Cardiac muscle cell (in vitro differentiated cells and primary cell): ENCODE data around the gene DNAH8. TPM values are rescaled to one million over a fixed set of nuclear protein-coding genes. Genes with fewer than 3 reads are reported as not detected.
A peak's percentile ranks its signal among the peaks of the same experiment; 100 is the strongest.

Source experiments
- DNase-seq, 2 donors: peaks; one replicate each; pipeline versions ENCODE4 v3.0.0 to v3.0.0-alpha.2; 2010 to 2017; ENCODE audit warnings: low read depth in 1 of 2, low spot score in 1 of 2
- H3K27ac ChIP-seq: fragments of 200-600 bp; sonication (generic); 2 replicates; pipeline ENCODE4 v1.5.1; 2016
- H3K27me3 ChIP-seq: fragments of 200-600 bp; sonication (generic); 2 replicates; pipeline ENCODE4 v1.6.0; 2016; ENCODE audit warnings: control low read depth
- H3K36me3 ChIP-seq: fragments of 200-600 bp; sonication (generic); 2 replicates; pipeline ENCODE4 v1.5.1; 2016; ENCODE audit warnings: control low read depth
- H3K4me1 ChIP-seq: fragments of 200-600 bp; sonication (generic); 2 replicates; pipeline ENCODE4 v1.8.1; 2017; ENCODE audit warnings: low read depth, mild to moderate bottlenecking, mixed run types
- H3K4me3 ChIP-seq: fragments of 200-600 bp; sonication (generic); 2 replicates; pipeline ENCODE4 v1.5.1; 2016; ENCODE audit warnings: mild to moderate bottlenecking
- H3K9me3 ChIP-seq: fragments of 200-600 bp; sonication (generic); 2 replicates; pipeline ENCODE4 v1.5.1; 2017; ENCODE audit warnings: low read depth, mild to moderate bottlenecking, control low read depth
- CTCF ChIP-seq: IDR thresholded peaks from 2 replicates; pipeline ENCODE4 v1.5.1; 2012; ENCODE audit warnings: low read depth, mild to moderate bottlenecking, low read length
- polyA plus RNA-seq: library from polyadenylated mRNA; unstranded; fragments of >200 nt; fragmentation: Nextera tagmentation; extraction: Ambion mirVana; gene quantifications from 2 replicates; pipeline ENCODE4 v1.2.1, GENCODE V29; 2016
- total RNA-seq: library from RNA; depleted of rRNA; stranded (reverse); fragments of >200 nt; gene quantifications from 2 replicates; pipeline ENCODE4 v1.2.3, GENCODE V29; 2016

DNAH8 gene, protein sequence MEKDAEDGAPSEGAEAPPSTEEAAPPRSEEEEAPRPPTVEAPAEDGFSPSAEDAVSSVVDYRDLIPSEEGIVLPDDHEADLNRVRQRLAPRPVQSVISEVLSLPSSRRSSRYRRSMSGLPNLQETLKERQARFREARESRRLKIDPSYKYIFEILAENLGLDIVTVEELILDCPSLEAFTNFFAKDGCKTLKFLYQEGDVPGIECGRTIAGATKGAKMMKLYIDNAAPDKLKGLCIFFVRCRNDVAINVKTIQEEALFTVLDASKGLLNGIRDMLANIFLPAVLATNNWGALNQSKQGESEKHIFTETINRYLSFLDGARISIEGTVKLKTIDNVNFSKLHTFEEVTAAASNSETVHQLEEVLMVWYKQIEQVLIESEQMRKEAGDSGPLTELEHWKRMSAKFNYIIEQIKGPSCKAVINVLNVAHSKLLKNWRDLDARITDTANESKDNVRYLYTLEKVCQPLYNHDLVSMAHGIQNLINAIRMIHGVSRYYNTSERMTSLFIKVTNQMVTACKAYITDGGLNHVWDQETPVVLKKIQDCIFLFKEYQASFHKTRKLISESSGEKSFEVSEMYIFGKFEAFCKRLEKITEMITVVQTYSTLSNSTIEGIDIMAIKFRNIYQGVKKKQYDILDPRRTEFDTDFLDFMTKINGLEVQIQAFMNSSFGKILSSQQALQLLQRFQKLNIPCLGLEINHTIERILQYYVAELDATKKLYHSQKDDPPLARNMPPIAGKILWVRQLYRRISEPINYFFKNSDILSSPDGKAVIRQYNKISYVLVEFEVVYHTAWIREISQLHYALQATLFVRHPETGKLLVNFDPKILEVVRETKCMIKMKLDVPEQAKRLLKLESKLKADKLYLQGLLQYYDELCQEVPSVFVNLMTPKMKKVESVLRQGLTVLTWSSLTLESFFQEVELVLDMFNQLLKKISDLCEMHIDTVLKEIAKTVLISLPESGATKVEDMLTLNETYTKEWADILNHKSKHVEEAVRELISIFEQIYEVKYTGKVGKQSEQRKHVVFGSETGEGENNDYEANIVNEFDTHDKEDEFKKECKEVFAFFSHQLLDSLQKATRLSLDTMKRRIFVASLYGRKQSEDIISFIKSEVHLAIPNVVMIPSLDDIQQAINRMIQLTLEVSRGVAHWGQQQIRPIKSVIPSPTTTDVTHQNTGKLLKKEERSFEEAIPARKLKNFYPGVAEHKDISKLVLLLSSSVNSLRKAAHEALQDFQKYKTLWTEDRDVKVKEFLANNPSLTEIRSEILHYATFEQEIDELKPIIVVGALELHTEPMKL (N-terminal part only)
- total RNA-seq = not detected in 2 replicates
- polyA plus RNA-seq = not detected in 2 replicates

DNA sequence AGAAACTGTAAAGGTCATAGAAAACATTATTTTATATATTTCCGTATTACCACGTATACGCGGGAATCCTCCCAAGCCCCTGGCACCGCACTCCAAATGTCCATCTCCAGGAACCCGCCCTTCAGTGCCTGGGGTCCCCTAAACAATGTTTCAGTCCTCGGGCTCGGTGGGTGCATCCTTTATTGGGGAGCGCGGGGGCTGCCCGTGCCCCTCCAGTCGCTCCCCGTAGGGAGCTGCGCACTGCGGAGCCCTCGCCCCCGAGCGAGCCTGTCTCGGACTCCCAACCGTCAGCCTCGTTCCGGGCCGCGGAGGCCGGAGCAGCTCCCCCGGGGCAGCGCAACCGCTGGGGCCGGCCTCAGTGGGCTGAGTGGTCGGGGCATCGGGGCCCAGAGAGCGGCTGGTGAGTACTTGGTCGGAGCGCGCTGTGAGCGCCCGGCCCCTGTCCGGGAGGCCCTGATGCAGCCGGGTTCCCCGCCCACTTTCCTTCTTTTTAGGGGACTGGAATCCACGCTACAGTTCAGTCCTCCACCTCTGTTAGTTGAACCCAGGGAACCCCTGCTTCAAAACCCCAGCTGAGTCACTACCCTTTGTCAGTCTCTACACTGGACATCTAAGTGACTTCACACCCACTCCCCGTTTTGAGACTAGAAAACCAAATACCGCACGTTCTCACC lies at the start of gene DNAH8:
DNAH8 (plus strand) TSS at position 296 of the 674 bp plus-strand sequence. CDS start 7,499 bp downstream, outside the sequence.
- no peak within 1 kb of the TSS for H3K27ac ChIP-seq
- H3K9me3 ChIP-seq = no peaks in the 10 kb centered on the region
- no peaks in the 10 kb centered on the region for H3K36me3 ChIP-seq
- H3K27me3 ChIP-seq = peaks cover 56% of the 10 kb centered on the region
- no peak for TF ChIP-seq CTCF
- peak within 1 kb of the TSS; percentile 28 for H3K4me3 ChIP-seq
- H3K4me1 ChIP-seq = peaks cover 5% of the 10 kb centered on the region
- peak; percentile 23 to 38 for DNase-seq

GRCh38 chr6:38671885-38672467 lies 43.1 kb upstream of the DNAH8 start:
- no peak overlapping the region for H3K27ac ChIP-seq
- peak; percentile 72 for TF ChIP-seq CTCF
- DNase-seq = peak; percentile 68 to 72
- H3K9me3 ChIP-seq = no peaks in the 10 kb centered on the region
- peaks cover 14% of the 10 kb centered on the region for H3K36me3 ChIP-seq
- H3K27me3 ChIP-seq = no peaks in the 10 kb centered on the region
- H3K4me1 ChIP-seq = no peaks in the 10 kb centered on the region
- no peak overlapping the region for H3K4me3 ChIP-seq

DNA sequence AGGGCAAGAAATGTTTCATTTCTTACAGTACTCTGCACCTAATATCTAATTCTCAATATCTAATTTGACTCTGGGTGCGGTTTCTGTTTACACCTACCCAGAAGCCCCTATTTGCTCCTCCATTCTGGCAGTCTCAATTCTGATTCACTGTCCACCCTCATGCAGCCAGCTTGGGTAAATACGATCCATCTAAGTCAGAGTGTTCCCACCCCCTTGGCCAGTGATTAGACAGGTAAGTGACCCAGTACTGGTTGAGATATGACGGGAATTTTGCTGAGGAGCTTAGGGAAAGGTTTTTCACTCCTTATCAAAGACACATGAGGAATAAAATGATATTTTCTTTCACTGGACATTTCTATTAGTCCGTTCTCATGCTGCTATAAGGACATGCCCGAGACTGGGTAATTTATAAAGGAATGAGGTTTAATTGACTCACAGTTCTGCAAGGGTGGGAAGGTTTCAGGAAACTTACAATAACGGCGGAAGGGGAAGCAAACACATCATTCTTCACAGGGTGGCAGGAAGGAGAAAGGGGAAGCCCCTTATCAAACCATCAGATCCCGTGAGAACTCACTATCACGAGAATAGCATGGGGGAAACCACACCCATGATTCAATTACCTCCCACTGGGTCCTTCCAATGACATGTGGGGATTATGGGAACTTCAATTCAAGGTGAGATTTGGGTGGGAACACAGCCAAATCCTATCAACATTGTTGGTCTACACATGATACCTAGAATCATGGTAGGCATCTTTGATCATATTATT lies 41.5 kb upstream of the DNAH8 start:
- H3K27ac ChIP-seq = no peak overlapping the region
- H3K27me3 ChIP-seq = no peaks in the 10 kb centered on the region
- no peak for DNase-seq
- TF ChIP-seq CTCF = no peak
- no peaks in the 10 kb centered on the region for H3K4me1 ChIP-seq
- H3K36me3 ChIP-seq = peaks cover 19% of the 10 kb centered on the region
- no peaks in the 10 kb centered on the region for H3K9me3 ChIP-seq
- no peak overlapping the region for H3K4me3 ChIP-seq

DNA sequence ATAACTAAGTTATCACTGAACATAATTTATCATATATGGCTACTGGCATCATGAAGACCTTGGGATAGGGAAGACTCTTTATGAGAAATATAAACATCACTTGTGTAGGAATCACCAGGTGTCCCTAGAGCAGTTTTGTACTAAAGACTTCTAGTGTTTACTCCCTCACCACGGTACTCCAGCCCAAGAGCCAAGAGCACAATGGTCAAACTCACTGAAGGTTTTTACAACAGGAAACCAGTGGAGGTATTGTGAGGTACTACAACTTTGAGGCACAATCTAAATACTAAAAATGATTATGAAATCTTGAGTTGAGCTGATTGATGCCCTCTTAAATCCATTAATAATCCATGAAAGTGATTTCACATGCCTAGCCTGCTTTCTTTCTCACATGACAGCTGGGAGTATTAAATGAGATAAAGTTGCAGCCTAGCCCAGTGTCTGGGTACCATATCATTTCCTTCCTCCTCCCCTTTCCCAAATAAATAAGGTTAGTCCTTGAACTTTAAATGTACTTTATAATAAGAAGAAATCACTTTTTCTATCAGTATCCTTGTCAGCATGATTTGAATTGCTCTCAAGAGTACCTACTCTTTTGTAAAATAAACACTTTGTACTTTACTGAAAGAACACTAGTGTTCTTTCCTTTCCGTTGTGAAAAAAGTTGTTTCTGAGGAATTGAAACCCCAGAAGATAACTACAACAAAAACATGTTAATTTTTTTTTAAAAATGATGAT lies 38.7 kb upstream of the DNAH8 start:
- Histone ChIP-seq H3K27ac (peak overlapping the region; percentile 53), H3K27me3 (no peaks in the 10 kb centered on the region), H3K36me3 (peaks cover 22% of the 10 kb centered on the region), H3K9me3 (no peaks in the 10 kb centered on the region), H3K4me1 (no peaks in the 10 kb centered on the region), H3K4me3 (no peak overlapping the region)
- DNase-seq = no peak
- TF ChIP-seq CTCF = no peak
